ENCODE data around the gene BEND2. TPM values are rescaled to one million over a fixed set of nuclear protein-coding genes. Genes with fewer than 3 reads are reported as not detected.

Gene BEND2
- total RNA-seq, 1 donor from 2014 or later, result not detected

DNA sequence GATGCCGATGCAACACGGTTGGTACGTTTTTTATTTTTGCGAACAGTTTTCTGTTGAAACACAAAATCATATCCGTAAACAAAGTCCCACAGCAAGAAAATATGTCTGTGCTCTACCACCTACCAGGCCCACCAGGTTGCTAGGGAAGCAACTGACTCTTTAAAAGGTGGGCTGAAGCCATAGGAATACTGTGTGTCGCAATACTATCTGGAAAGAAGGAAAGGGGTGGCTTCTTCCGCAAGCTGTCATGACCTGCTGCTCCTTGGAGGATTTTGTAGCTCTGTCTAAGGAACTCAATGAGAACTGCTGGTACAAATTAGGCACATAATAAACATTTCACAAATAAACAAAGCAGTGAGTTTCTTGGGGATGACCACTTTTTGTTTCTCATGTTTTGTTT lies 46.5 kb downstream of the BEND2 start:
- peaks cover 2% of the 10 kb centered on the region for H3K4me1 ChIP-seq
- H3K27me3 ChIP-seq (ENCODE audit: low read depth), result no peaks in the 10 kb centered on the region
- H3K4me3 ChIP-seq, result no peak overlapping the region
- no peaks in the 10 kb centered on the region for H3K9me3 ChIP-seq (replicated peaks)
- intact Hi-C loops (cut with micrococcal nuclease), result no loop called here
- no peak for DNase-seq
- no peak for TF ChIP-seq CTCF (IDR thresholded peaks at IDR 0.05; ENCODE audit: borderline replicate concordance)
- H3K27ac ChIP-seq (replicated peaks), result peak overlapping the region; percentile 67
- H3K36me3 ChIP-seq, result no peaks in the 10 kb centered on the region

- peaks cover 2% of the 10 kb centered on the region for H3K4me1 ChIP-seq
- H3K27me3 ChIP-seq (ENCODE audit: low read depth), result no peaks in the 10 kb centered on the region
- H3K27ac ChIP-seq (replicated peaks), result peak overlapping the region; percentile 69
- intact Hi-C loops (cut with micrococcal nuclease), result no loop called here
- no peak overlapping the region for H3K4me3 ChIP-seq
- no peaks in the 10 kb centered on the region for H3K9me3 ChIP-seq (replicated peaks)
- no peaks in the 10 kb centered on the region for H3K36me3 ChIP-seq
- TF ChIP-seq CTCF (IDR thresholded peaks at IDR 0.05; ENCODE audit: borderline replicate concordance), result no peak
- peak; percentile 38 for DNase-seq
Observed at GRCh38 chrX:18173494-18174180, 47.0 kb downstream of the BEND2 start.

- TF ChIP-seq CTCF (IDR thresholded peaks at IDR 0.05; ENCODE audit: borderline replicate concordance), result no peak
- Histone ChIP-seq H3K4me1 (peaks cover 2% of the 10 kb centered on the region), H3K4me3 (no peak overlapping the region), H3K27ac (replicated peaks) (peak overlapping the region; percentile 69), H3K27me3 (ENCODE audit: low read depth) (no peaks in the 10 kb centered on the region), H3K36me3 (no peaks in the 10 kb centered on the region), H3K9me3 (replicated peaks) (no peaks in the 10 kb centered on the region)
- DNase-seq, result no peak
- intact Hi-C loops (cut with micrococcal nuclease), result no loop called here
Observed at GRCh38 chrX:18172970-18173369, 47.7 kb downstream of the BEND2 start.

- TF ChIP-seq CTCF (IDR thresholded peaks at IDR 0.05; ENCODE audit: borderline replicate concordance), result no peak
- H3K4me1 ChIP-seq, result peaks cover 2% of the 10 kb centered on the region
Observed at GRCh38 chrX:18170910-18171309, 49.8 kb downstream of the BEND2 start.

GRCh38 chrX:18166068-18166467 lies 54.6 kb downstream of the BEND2 start:
- no peak for TF ChIP-seq CTCF (IDR thresholded peaks at IDR 0.05; ENCODE audit: borderline replicate concordance)
- H3K4me1 ChIP-seq, result no peaks in the 10 kb centered on the region

More at GRCh38 chrX:18170910-18171309, 49.8 kb downstream of the BEND2 start:
- intact Hi-C loops (cut with micrococcal nuclease), result no loop called here
- no peak overlapping the region for H3K4me3 ChIP-seq
- H3K27ac ChIP-seq (replicated peaks), result no peak overlapping the region
- H3K27me3 ChIP-seq (ENCODE audit: low read depth), result no peaks in the 10 kb centered on the region
- H3K9me3 ChIP-seq (replicated peaks), result no peaks in the 10 kb centered on the region
- no peaks in the 10 kb centered on the region for H3K36me3 ChIP-seq
- no peak for DNase-seq

More at GRCh38 chrX:18166068-18166467, 54.6 kb downstream of the BEND2 start:
- DNase-seq, result no peak
- Histone ChIP-seq H3K36me3 (no peaks in the 10 kb centered on the region), H3K27ac (replicated peaks) (no peak overlapping the region), H3K4me3 (no peak overlapping the region), H3K9me3 (replicated peaks) (no peaks in the 10 kb centered on the region), H3K27me3 (ENCODE audit: low read depth) (no peaks in the 10 kb centered on the region)
- intact Hi-C loops (cut with micrococcal nuclease), result no loop called here

Measured in left ventricle myocardium inferior (tissue), 1 donor.